HG03108 (cell line): Measurements from ENCODE around the gene TRAF3IP3.

Source experiments
- ATAC-seq: cut with Tn5 transposase; IDR thresholded peaks from one replicate; pipeline ENCODE4 v1.9.1; 2021; ENCODE audit warnings: moderate library complexity; ENCODE audit not compliant: unreplicated experiment

Gene TRAF3IP3, protein sequence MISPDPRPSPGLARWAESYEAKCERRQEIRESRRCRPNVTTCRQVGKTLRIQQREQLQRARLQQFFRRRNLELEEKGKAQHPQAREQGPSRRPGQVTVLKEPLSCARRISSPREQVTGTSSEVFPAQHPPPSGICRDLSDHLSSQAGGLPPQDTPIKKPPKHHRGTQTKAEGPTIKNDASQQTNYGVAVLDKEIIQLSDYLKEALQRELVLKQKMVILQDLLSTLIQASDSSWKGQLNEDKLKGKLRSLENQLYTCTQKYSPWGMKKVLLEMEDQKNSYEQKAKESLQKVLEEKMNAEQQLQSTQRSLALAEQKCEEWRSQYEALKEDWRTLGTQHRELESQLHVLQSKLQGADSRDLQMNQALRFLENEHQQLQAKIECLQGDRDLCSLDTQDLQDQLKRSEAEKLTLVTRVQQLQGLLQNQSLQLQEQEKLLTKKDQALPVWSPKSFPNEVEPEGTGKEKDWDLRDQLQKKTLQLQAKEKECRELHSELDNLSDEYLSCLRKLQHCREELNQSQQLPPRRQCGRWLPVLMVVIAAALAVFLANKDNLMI

DNA sequence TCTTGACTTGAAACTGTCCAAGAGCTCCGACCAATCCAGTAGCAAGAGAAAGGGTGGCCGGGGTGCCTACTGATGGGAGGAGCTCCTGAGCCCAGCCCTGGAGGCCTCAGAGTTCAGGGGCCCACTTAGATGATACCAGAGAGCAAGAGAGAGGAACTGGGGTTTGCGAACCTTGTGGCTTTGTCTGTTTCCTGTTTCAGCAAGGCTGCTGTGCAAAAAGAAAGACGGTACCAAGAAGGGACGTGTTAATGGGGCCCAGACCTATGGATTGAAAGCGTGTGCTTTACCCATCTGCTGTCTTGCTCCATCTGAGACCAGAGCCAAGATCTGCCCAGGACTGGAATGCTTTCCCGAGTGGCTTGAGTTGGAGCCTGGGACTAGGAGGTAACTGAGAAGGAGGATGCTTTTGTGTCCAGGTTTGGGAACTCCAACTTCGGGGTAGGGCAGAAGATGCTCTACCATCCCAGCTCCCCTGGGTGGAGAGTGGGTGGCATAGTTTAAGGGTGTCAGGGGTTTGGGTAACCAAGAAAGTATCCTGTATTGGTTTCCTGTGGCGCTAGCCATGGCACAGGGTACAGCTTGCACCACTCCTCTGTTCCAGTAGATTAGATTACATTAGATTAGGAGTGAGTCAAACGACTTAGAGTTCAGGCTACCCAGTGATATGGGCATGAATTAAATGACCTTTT lies at the start of gene TRAF3IP3:
TSS of gene TRAF3IP3 (plus strand) at position 128 of the 689 bp plus-strand sequence. CDS start 3,987 bp downstream, outside the sequence.
- ATAC-seq, result peak; percentile 74

DNA sequence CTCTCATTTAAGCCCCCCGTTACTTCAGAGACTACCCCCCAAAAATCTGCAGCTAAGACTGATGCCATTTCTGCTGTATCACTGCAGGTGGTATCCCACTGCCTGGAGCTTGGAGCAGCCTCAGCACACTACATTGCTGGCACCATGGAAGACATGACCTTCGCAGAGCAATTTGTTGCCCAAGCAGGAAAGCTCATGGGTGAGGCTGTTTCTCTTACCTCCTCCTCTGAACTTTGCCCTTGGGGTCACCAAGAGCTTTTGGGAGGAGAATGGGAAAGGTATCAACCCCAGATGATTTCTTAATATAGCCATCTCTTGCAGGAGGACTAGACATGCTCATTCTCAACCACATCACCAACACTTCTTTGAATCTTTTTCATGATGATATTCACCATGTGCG lies 49.2 kb upstream of the TRAF3IP3 start:
- no peak for ATAC-seq

DNA sequence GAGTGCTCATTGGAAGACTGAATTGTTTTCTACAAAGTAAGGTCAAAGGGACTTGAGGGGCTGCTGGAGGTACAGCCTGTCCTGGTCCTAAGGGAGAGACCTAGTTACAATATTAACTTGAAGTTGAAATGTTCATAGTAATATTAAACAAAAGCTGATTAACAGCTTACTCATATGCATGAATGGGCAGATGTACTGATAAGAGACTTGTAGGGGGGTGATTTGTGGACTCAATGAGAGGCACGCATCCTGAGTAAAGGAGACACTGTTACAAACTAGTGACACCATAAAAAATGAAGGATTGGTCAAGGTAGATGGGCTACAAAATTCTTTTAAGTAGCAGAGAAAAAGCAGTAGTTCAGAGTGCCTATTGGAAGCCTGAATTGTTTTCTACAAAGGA lies 48.5 kb upstream of the TRAF3IP3 start:
- no peak for ATAC-seq

DNA sequence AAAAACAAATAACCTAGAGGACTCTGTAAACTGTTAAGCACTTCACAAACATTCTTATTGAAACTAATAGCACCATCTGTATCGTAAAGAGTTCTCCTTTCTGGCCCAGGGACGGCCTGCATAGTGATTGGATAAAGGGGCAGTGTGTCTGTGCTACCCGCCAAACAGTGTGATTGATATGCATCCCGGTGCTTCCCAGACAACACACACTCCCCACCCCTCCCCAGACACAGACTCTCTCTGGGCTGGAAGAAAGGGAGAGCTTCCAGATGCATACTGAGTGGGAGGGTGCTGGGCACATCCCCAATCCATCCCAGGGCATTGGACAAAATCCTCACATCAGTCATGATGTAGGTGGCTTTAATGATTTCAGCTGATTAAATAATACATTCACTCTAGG lies 47.6 kb upstream of the TRAF3IP3 start:
- no peak for ATAC-seq

DNA sequence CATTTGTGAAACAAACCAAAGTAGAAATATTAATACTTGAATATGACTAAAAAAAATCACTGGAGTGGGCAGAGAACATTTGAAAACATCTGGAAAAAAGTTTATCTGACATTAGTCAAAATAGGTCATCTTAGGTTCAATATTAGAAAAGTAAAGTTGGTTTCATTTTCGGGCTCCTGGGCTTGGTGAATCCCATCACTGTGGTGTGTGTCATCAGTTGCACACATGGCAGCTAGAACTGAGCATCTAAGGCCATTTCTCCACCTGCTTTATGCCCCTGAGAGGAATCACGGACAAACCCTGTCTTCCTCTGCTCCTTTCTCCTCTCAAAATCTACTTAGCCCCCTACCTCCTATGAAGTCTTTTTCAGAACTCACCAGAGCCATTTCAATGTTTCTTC lies 45.8 kb upstream of the TRAF3IP3 start:
- no peak for ATAC-seq

DNA sequence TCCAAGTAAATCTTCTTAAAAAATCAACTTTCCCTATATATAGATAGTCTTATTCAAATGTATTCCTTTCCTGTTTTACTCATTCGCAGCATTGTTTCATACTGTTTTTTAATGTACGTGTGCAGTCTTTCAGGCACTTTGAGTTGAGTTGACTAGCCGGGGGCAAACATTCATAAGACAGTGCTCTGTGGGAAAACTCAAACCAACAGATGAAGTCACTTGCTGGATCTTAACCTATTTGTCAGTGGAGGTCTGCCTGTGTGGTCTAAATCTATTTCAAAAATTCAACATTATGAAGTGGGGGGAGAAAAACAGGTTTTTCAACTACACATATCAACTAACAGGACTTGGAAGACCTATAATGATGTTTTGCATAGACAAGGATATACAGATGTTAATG lies 45.0 kb upstream of the TRAF3IP3 start:
- ATAC-seq, result no peak

DNA sequence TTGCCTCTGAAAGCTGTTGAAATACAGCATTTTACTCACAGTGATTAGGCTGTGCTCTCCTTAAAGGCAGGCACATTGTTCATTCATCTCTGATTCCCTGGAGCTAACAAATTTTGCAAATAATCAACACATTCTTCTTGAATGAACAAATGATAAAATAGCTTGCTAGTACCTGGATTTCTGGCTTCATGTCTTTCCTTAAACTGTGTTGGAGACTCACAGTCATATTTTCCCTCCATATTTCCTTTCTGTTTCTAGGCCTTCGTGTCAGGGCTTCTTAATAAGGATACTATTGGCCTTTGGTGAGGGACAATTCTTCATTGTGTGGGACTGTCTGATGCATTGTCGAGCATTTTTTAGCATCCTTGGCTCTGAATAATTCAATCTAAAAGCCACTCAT lies 41.5 kb upstream of the TRAF3IP3 start:
- ATAC-seq, result no peak

DNA sequence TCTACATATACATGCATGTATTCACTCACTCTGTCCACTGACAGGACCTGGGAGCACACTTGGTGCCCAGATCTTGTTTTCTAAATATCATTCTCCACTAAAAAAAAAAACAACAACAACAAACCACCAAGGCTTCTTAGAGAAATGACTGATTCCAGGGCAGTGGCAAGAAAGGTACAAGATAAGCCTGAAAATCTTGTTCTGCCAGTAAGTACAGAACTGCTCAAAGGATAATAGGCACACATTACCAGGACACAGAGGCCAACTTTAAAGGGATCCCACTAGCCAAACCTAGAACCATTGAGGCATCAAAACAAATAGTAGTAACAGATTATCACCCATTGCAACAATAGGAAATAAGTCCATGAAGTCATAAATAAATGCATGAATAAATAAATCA lies 40.5 kb upstream of the TRAF3IP3 start:
- no peak for ATAC-seq

DNA sequence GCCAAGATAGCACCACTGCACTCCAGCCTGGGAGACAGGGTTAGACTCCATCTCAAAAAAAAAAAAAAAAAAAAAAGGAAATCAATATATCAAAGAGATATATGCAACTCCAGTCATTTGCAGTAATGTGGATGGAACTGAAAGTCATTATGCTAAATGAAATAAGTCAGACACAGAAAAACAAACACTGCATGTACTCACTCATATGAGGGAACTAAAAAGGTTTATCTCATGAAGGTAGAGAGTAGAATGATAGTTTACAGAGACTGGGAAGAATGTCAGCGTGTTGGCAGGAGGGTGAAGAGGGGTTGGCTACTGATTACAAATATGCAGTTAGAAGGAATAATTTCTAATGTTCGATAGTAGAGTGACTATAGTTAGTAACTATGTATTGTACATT lies 38.0 kb upstream of the TRAF3IP3 start:
- ATAC-seq, result no peak

DNA sequence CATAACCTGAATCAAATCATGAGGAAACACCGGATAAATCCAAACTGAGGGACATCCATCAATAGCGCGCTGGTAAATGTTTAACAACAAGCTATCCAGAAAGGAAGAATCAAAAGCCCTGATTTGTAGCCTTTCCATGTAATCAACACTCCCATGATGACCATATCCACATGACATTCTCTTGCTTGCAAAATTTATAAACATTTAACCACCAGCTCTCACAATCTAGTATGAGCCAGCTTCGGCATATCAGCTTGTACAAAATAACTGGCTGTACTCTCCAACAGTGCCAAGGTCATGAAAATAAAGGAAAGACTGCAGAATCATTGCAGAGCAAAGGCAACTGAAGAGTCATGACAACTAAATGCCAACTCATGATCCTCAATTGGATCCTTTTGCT lies 35.5 kb upstream of the TRAF3IP3 start:
- ATAC-seq, result no peak

DNA sequence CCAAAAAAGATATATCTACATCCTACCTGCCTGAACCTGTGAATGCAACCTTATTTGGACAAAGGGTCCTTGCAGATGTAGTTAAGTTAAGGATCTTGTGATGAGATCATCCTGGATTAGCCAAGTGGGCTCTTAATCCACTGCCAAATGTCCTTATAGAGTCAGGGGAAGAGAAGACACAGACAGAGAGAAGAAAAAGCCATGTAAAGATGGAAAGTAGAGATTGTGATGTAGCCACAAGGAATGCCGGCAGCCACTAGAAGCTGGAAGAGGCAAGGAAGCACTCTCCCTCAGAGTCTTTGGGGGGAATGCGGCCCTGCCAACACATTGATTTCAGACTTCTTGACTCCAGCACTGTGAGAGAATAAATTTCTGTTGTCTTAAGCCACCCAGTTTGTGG lies 35.0 kb upstream of the TRAF3IP3 start:
- ATAC-seq, result no peak

DNA sequence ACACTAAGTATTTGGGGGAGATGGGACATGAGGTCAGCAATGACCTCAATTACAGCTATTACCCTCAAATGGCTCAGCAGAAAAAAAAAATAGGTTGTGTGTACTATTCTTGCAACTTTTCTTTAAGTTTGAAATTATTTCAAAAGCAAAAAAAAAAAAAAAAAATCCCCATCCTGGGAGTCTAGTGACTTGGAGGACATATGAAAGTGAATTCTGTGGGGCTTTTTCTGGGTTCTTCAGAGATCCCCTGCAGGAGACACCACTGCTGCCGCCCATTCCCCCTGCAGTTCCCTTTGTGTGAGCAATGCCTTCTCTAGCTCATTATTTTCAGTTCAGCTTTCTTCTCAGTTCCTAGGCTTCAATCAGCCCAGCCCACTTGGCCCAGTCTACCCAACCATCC lies 34.5 kb upstream of the TRAF3IP3 start:
- no peak for ATAC-seq

DNA sequence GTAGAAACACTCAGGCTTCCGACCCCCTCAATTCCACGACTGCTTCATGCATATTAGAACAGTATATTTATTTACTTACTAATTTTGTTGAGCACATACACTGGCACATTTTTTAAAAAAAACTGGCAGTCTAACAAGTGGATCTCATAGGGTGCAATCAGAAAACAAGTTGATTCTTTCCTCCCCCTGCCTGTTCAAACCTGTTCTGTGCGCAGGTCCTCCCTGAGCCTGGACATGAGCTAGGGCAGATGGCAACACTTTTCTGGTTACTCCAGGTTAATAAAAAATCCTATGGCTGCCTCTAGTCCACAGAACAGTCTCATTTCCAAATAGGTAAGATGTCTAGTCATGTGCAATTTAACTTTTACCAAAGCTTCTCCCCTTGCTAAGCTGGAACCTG lies 32.6 kb upstream of the TRAF3IP3 start:
- no peak for ATAC-seq

DNA sequence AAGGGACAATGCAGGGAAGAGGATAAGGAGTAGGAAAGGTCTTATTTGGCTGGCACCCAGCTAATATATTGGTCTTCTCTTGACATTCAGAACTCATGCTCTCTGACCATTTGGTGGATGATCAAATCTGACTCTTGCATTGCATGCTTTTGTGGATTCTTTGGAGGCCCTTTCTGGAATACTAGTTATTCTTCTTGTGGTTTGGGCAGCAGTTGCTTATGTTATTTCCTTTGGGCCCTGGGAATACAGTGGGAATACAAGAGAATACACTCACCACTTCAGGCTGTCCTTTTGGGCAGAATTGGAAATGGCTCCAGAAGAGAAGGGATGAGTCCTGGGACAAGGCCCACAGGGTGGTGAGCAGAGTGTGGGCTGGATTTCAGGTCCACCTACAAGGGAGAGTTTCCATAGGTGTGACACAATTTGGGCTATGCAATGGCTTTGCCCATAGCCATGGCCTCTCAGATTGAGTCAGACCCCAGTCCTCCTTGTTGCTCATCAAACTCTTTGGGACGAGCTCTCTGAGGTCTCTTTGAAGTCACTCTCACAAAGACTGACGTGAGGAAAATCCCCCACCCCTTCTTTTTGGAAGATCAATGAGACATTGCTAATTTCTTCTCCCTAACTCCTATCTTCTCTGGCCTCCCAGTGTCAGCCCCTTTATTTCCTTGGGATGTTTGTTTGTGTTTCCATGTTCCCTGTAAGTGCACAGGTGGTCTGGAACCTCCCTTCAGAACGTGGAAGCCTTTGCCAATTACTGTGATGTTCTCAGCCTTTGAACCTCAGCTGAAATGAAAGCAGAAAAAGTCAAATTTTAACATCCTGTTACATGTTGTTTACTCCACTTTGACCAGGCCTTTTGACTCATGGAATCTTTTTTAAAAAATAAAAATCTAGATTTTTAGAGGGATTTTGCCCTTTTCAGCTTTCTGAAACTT lies 31.8 kb upstream of the TRAF3IP3 start:
- ATAC-seq, result no peak

DNA sequence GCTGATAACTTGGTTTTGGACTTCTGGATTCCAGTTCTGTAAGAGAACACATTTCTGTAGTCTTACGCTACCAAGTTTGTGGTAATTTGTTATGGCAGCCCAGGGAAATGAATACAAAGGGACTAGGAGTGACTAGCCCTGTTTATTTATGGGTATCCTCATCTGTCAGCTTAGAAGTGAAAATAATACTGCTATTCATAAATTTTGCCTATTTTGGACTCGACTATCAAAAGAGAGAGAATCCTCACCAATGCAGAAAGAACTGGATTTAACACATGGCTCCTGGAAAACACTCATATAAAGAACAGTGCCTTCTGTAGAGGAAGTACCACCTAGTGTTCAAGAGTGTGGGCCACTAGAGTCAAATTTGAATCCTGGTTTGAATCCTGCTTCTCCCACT lies 28.6 kb upstream of the TRAF3IP3 start:
- ATAC-seq, result no peak

DNA sequence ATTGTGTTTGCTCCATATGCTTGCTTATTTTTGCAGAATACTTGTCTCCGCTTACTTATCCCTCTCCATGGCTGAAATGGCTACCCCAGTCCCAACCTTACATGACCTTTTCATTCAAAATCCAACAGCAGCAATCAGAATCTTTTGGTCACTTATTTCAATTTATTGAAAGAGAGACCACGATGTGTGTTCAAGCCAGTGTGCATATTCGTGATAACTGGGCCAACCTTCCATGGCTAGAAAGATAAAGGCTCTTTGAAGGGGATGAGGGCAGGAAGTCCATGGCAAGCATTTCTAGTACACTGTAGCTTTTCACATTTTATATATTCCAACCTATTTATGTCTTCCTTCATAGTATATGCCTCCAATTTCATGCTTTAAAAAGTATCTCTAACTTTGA lies 28.1 kb upstream of the TRAF3IP3 start:
- ATAC-seq, result no peak

DNA sequence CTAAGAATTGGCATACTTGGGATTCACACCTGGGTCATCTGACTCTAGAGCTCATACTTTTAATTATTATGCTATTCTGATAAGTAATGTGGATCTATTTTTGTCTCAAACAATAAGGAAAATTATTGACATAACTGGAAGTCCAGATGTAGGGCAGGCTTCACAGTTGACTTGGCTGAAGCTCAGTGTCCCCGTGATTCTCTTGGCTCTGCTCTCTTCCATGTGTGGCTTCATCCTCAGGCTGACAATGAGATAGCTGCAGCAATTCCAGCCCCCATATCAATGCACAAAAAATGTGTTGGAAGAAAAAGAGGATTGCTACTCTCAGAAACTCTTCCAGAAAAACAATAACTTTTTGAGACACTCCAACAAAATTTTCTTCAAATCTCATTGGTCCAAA lies 27.4 kb upstream of the TRAF3IP3 start:
- no peak for ATAC-seq

DNA sequence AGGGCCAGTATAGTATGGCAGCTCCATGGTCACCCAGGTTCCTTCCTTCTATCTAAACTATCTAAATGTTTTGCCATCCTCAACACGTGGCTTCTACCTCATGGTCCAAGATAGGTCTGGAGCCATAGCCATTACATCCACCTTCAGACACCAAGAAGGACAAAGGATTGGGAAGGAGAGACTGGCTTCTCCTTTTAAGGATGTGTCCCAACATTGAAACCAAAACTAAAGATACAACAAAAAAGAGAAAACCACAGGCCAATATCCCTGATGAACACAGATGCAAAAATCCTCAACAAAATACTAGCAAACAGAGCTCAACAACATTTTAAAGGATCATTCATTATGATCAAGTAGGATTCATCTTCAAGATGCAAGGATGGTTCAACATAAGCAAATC lies 26.4 kb upstream of the TRAF3IP3 start:
- no peak for ATAC-seq

DNA sequence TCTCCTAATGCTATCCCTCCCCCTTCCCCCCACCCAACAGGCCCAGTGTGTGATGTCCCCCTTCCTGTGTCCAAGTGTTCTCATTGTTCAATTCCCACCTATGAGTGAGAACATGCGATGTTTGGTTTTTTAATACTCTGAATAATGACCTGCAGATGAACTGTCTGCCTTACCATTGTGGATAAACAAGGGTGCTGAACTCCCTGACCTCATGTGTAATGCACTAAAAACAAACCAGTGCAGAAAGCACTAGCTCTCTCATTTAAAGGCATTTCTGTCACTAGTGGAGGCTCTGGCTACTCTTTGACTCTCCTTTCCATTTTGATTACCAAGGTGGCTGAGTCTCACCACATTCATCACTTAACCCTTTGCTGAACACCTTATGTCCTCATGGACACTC lies 23.1 kb upstream of the TRAF3IP3 start:
- ATAC-seq, result no peak

DNA sequence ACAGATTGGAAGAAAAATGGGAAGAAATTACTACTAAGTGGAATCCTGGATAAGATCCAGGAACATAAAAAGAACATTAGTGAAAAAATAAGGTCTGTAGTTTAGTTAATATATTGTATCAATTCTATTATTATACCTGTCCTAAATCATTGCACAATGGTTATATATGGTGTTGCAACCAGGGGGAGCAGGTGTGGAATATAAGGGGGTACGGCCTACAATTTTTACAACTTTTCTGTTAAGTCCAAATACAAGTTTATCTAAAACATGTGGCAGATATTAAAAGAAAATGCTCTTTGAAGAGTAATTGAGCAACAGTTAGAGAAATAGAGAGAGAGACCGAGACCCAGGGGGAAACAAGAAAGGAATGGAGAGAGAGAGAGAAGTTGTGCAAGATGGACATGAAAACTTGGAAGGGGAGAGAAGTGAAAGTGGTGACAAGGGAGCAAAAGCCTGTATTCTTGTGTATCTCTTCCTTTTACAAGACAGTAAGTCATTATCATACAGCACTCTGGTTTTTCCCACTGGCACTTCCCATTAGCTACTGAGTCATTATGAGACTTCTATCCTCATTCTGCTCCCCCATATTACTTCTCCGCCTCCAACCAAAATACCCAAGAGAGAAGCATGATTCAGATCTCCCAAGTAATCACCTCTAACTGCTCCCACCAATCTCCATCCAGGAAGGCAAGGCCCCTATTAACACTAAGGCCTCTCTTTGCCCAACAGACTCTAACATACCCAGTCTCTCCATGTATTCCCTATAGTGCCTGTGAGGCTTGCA lies 22.3 kb upstream of the TRAF3IP3 start:
- ATAC-seq, result no peak
